ENCODE data around the gene SGSH. TPM values are rescaled to one million over a fixed set of nuclear protein-coding genes. Genes with fewer than 3 reads are reported as not detected.

Gene SGSH
- total and polyA plus RNA-seq, 7 donors: 3.6 to 37.0 (median 12.1) TPM

DNA sequence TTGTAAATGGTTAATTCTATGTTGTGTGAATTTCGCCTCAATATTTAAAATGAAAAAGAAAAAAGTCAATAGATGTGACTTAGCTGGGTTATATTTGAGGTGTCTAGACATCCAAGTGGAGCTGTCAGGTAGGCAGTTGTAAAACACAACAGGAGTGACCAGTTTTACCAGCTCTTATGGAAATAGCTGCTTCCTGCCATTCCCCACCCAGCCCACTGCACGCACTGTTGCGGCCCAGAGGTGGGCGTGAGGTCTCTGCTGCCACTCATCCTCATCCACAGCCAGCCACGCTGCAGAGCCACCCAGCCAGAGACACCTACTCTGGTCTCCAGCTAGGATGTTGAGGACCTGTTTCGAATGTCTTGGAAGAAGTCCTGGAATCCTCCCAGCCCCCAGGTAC is 53.7 kb downstream of the SGSH start:
- no peaks in the 10 kb centered on the region for H3K9me3 ChIP-seq
- H3K27ac ChIP-seq: no peak overlapping the region
- intact Hi-C loops (cut with DNase I): no loop called here
- H3K4me3 ChIP-seq: no peak overlapping the region
- 43 to 71% methylated on average over 6 of the region's 6 CpGs for WGBS, 2 donors
- no peak for DNase-seq
- H3K36me3 ChIP-seq: no peaks in the 10 kb centered on the region
- H3K4me1 ChIP-seq: no peaks in the 10 kb centered on the region
- peaks cover 0 to 3% (median 0%) of the 10 kb centered on the region in 3 donors for H3K27me3 ChIP-seq
- TF ChIP-seq EP300 (IDR thresholded peaks at IDR 0.05) (no peak), POLR2AphosphoS5 (IDR thresholded peaks at IDR 0.05) (no peak), POLR2A (IDR thresholded peaks at IDR 0.05) (no peak)
- TF ChIP-seq, protein P1, sequence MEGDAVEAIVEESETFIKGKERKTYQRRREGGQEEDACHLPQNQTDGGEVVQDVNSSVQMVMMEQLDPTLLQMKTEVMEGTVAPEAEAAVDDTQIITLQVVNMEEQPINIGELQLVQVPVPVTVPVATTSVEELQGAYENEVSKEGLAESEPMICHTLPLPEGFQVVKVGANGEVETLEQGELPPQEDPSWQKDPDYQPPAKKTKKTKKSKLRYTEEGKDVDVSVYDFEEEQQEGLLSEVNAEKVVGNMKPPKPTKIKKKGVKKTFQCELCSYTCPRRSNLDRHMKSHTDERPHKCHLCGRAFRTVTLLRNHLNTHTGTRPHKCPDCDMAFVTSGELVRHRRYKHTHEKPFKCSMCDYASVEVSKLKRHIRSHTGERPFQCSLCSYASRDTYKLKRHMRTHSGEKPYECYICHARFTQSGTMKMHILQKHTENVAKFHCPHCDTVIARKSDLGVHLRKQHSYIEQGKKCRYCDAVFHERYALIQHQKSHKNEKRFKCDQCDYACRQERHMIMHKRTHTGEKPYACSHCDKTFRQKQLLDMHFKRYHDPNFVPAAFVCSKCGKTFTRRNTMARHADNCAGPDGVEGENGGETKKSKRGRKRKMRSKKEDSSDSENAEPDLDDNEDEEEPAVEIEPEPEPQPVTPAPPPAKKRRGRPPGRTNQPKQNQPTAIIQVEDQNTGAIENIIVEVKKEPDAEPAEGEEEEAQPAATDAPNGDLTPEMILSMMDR (IDR thresholded peaks at IDR 0.05): no peak

DNA sequence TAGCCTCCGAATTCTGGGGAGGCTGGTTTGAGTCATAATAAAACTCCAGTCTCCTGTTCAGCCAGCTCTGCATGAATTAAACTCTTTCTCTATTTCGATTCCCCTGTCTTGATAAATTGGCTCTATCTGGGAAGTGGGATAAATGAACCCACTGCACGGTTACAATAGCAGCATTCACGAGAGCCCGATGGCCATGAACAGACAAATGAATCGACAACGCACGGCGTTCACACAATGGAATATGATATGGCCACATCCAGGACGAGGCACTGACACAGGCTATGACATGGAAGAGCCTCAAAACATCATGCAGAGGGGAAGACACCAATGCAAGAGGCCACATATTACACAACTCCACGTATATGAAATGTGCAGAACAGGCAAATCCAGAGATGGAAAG is 55.9 kb downstream of the SGSH start:
- no peak overlapping the region for H3K27ac ChIP-seq
- H3K36me3 ChIP-seq: no peaks in the 10 kb centered on the region
- peaks cover 0 to 8% (median 0%) of the 10 kb centered on the region in 3 donors for H3K27me3 ChIP-seq
- 81 to 89% methylated on average over 11 of the region's 11 CpGs for WGBS, 2 donors
- intact Hi-C loops (cut with DNase I): no loop called here
- no peak for DNase-seq
- H3K9me3 ChIP-seq: no peaks in the 10 kb centered on the region
- no peak for TF ChIP-seq EP300 (IDR thresholded peaks at IDR 0.05)
- TF ChIP-seq POLR2A (IDR thresholded peaks at IDR 0.05): no peak
- TF ChIP-seq, protein P1 (IDR thresholded peaks at IDR 0.05): no peak
- TF ChIP-seq POLR2AphosphoS5 (IDR thresholded peaks at IDR 0.05): no peak
- H3K4me3 ChIP-seq: no peak overlapping the region
- H3K4me1 ChIP-seq: no peaks in the 10 kb centered on the region

DNA sequence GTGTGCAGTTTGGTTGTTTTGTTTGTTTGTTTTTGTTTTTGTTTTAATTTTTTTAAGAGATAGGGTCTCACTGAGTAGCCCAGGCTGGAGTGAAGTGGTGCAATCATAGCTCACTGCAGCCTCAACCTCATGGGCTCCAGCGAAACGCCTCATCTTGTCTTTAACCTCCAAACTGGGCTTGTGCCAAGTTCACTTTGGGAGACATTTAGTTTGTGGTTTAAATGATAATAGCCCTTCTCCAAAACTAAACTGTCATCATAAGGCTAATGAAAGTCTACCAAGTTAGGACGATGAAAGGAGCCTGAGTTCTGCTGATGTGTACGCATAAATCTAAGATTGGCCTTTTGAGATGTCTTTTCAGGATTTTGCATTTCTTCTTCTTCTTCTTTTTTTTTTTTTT is 56.8 kb downstream of the SGSH start:
- no peaks in the 10 kb centered on the region for H3K9me3 ChIP-seq
- WGBS, 2 donors: 82 to 87% methylated on average over 4 of the region's 4 CpGs
- H3K4me3 ChIP-seq: no peak overlapping the region
- no peaks in the 10 kb centered on the region for H3K4me1 ChIP-seq
- H3K27me3 ChIP-seq: peaks cover 0 to 8% (median 0%) of the 10 kb centered on the region in 3 donors
- TF ChIP-seq, protein P1 (IDR thresholded peaks at IDR 0.05): no peak
- TF ChIP-seq POLR2A (IDR thresholded peaks at IDR 0.05) (no peak), EP300 (IDR thresholded peaks at IDR 0.05) (no peak), POLR2AphosphoS5 (IDR thresholded peaks at IDR 0.05) (no peak)
- intact Hi-C loops (cut with DNase I): no loop called here
- H3K27ac ChIP-seq: no peak overlapping the region
- H3K36me3 ChIP-seq: no peaks in the 10 kb centered on the region
- no peak for DNase-seq

DNA sequence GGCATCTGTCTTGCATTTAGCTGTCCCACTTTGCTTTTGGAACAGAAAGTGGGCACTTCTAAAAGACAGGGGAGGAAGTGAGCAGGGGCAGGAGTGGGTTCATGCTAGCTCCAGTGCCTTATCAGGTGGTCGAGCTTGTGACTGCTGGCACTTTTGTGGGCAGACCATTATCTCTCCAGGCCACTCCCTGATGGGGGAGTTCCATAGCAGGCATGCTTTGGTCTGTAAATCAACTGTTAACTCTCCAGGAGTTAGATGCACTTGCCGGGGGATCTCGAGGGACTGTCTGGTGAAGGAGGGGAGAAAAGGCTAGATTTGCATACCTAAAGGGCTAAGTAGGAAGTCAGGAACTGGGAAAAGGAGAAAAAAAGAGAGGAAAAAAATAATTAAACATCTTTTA is 59.6 kb downstream of the SGSH start:
- WGBS, 2 donors: 25 to 48% methylated on average over 3 of the region's 3 CpGs
- H3K4me3 ChIP-seq: no peak overlapping the region
- no peak overlapping the region for H3K27ac ChIP-seq
- TF ChIP-seq EP300 (IDR thresholded peaks at IDR 0.05) (no peak), POLR2AphosphoS5 (IDR thresholded peaks at IDR 0.05) (no peak), POLR2A (IDR thresholded peaks at IDR 0.05) (no peak)
- TF ChIP-seq, protein P1 (IDR thresholded peaks at IDR 0.05): no peak
- intact Hi-C loops (cut with DNase I): no loop called here
- no peaks in the 10 kb centered on the region for H3K4me1 ChIP-seq
- no peaks in the 10 kb centered on the region for H3K9me3 ChIP-seq
- H3K36me3 ChIP-seq: no peaks in the 10 kb centered on the region
- no peak for DNase-seq
- H3K27me3 ChIP-seq: peaks cover 0 to 5% (median 0%) of the 10 kb centered on the region in 3 donors

Other genes starting within 250 kb of the SGSH start
- gene TBC1D16, start 184.5 kb downstream of the SGSH start, total RNA-seq: 10 to 100 TPM; 15.1 to 21.9 (median 16.2) TPM
- 10 to 100 TPM in 1 of 3 donors, 1 to 10 TPM in 2; 3.6 to 17.2 (median 4.2) TPM for gene TBC1D16, start 184.5 kb downstream of the SGSH start, polyA plus RNA-seq
- gene CCDC40, start 183.7 kb downstream of the SGSH start, total RNA-seq: 10 to 100 TPM in 1 of 4 donors, 1 to 10 TPM in 3; 5.3 to 25.8 (median 6.4) TPM
- 1 to 10 TPM in 1 of 3 donors, not detected in 2; 1.4 TPM for gene CCDC40, start 183.7 kb downstream of the SGSH start, polyA plus RNA-seq
- gene GAA, start 118.8 kb downstream of the SGSH start, total RNA-seq: 10 to 100 TPM; 38.5 to 74.2 (median 54.4) TPM
- 10 to 100 TPM; 13.8 to 35.7 (median 30.7) TPM for gene GAA, start 118.8 kb downstream of the SGSH start, polyA plus RNA-seq
- gene EIF4A3, start 73.2 kb downstream of the SGSH start, total RNA-seq: 10 to 100 TPM; 26.6 to 45.1 (median 39.8) TPM
- 10 to 100 TPM; 60.7 to 97.1 (median 85.1) TPM for gene EIF4A3, start 73.2 kb downstream of the SGSH start, polyA plus RNA-seq
- not detected for gene CARD14, start 50.3 kb downstream of the SGSH start, total RNA-seq
- gene CARD14, start 50.3 kb downstream of the SGSH start, polyA plus RNA-seq: 1 to 10 TPM in 2 of 3 donors, under 1 TPM in 1; 0.23 to 1.8 (median 1.5) TPM
- gene SLC26A11, start 94 bp upstream of the SGSH start, total RNA-seq: 10 to 100 TPM in 3 of 4 donors, 1 to 10 TPM in 1; 6.8 to 14.5 (median 11.5) TPM
- 1 to 10 TPM; 2.3 to 9.3 (median 3.0) TPM for gene SLC26A11, start 94 bp upstream of the SGSH start, polyA plus RNA-seq
- 100 to 1,000 TPM in 1 of 4 donors, 10 to 100 TPM in 3; 48.2 to 109 (median 52.7) TPM for gene RNF213, start 40.5 kb upstream of the SGSH start, total RNA-seq
- gene RNF213, start 40.5 kb upstream of the SGSH start, polyA plus RNA-seq: 100 to 1,000 TPM in 1 of 3 donors, 10 to 100 TPM in 1, 1 to 10 TPM in 1; 7.8 to 138 (median 14.6) TPM
- 10 to 100 TPM in 3 of 4 donors, 1 to 10 TPM in 1; 9.5 to 23.5 (median 16.7) TPM for gene ENDOV, start 194.8 kb upstream of the SGSH start, total RNA-seq
- 10 to 100 TPM; 14.1 to 18.6 (median 17.4) TPM for gene ENDOV, start 194.8 kb upstream of the SGSH start, polyA plus RNA-seq

Measured in sigmoid colon (tissue), 7 donors.